Stimulated activated CD4-positive, alpha-beta T cell treated with anti-CD3 and anti-CD28 coated beads, Interleukin-2, amount 100 ng/mL, for 24 hours (primary cell): ENCODE data around the gene SOX9.

Experiments used
- DNase-seq, 2 donors: peaks; one replicate each; pipeline ENCODE4 v3.0.0-alpha.2; 2020

SOX9 gene

DNA sequence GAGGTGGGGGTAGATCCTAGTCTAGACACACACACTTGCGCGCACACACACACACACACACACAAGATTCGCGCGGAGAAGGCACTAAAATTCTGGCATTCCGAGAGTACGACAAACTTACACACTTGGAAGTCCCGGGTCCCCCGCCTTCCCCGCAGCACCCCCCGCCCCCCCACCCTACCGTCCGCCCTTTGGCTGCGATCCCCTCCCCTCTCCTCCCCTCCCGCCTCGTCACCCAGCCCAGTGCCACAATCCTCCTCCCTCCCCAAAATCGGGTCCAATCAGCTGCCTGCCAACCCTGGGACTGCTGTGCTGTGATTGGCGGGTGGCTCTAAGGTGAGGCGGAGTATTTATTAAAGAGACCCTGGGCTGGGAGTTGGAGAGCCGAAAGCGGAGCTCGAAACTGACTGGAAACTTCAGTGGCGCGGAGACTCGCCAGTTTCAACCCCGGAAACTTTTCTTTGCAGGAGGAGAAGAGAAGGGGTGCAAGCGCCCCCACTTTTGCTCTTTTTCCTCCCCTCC lies at the start of gene SOX9:
TSS of gene SOX9 (plus strand) at position 379 of the 522 bp plus-strand sequence. CDS start 372 bp downstream, outside the sequence.
- DNase-seq: no peak

DNA sequence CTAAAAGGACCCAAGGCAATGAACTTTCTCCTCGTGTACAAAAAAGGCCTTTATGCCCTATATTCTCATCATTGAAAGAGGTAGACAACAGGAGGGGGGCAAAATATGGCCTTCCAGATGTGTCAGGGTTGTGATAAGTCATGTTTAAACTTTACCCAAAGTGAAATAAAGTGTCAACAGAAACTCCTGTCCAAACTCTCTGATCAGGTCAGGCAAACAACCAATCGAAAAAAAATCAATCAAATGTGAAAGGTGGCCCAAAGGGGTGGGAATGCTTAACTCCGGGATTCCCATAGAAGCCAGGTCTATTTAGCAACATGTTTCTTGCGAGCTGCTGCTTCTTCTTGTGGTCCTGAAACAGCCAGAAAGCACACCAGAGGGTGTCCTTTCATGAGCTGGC lies 49.5 kb upstream of the SOX9 start:
- no peak for DNase-seq

GRCh38 chr17:72075995-72076677 lies 44.7 kb upstream of the SOX9 start:
- no peak for DNase-seq

DNA sequence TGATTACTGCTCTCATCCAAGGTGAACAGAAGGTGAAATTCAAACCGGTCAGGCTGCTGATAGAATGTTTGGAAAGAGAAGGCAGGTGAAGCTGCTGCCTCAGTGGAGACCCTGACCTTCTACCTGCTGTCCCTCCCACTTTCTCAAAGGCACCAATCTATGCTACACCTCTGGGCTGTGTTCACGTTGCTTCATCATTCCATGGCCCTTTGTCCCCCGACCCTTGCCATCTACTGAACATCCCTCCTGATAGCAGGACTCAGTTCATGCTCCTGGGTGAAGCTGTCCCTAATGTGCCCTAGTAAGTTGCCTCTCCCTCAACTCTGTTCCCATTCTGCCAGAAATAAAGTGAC lies 44.2 kb upstream of the SOX9 start:
- DNase-seq: no peak

DNA sequence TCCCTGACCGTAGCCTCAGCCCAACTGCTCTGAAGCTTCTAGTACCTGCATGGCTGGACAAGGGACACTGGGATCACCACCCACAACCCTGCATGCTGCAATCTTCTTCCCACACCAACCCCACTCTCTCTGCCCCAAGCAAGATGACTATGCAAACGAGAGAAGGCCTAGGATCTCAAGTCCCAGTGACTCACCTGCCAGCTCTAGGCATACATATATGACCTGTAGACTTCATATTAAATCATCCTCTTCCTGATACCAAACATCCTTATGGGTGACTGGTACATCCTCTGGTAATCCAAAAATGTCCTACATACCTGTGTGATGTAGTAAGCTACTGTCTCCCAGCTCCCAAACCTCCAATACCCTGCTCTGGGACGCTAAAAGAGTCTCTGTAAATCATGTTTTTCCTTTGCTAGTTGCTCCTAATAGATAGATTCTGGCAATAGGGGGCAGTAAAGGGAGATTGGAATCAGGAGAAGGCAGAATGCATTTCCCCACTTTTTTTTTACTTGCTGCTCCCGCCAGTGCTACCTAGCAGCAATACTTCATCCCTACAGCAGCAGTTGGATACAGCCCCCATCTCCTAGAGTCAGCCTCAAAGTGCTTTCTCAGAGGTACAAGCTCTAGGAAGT lies 43.4 kb upstream of the SOX9 start:
- DNase-seq: no peak

DNA sequence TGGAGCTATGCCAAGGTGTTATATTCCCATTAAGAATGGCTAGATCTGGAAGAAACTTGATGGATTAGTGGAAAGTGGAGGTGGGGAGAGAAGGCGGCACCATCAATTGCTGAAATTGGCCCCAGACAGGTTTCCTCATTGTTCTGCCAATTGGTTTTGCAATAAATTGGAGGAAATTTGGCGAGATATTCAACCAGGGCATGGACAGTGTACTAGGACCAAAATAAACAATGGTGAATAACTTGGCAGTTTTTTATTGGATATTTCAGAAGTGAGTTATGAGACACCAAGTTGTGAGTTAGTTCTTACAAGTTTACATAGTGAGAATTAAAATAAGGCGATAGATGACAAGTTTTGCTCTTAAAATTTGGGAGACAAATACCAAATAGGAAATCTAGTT lies 41.1 kb upstream of the SOX9 start:
- no peak for DNase-seq

- no peak for DNase-seq
Observed at GRCh38 chr17:72087876-72088275, 32.9 kb upstream of the SOX9 start.

- DNase-seq: no peak
Observed at GRCh38 chr17:72089453-72089987, 31.3 kb upstream of the SOX9 start.

- DNase-seq: no peak
Observed at GRCh38 chr17:72090108-72090507, 30.7 kb upstream of the SOX9 start.

- no peak for DNase-seq
Observed at GRCh38 chr17:72092710-72093322, 28.0 kb upstream of the SOX9 start.

GRCh38 chr17:72093707-72094106 lies 27.1 kb upstream of the SOX9 start:
- no peak for DNase-seq

DNA sequence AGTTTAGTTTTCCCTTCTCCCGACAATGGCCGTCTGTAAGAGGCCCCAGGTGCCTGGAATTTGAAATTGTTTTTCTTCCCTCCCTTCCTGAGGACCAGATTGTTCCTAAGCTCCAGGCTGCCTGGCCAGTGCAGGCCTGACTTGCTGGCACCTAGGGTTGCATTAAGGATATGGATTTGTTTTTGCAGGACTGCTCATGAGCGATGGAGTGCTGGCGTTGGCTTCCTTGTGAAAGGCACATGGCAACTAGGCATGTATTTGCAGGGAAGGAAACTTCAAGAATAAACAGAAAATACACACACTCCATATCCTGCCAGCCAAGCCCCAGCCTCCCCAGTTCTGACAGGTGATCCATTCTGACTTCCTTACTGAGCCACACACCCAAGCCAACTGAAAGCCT lies 25.5 kb upstream of the SOX9 start:
- no peak for DNase-seq

DNA sequence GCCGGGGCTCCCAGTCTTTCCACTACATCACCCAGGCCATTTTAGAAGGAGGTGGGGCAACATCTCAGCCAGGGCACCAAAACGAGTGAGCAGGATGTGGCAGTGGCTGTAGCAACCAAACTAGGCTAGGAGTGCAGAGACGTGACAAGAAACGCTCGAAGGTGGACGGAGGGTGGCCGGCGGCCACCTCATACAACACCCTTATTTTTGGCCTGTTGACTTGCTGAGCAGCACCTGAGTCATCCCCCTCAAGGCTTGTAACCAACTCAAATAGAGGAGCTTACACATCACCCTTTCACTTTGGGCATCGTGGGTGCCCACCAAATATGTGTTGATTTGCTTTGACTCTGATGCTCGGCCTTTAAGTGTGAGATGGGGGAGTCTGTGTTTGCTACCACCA lies 23.7 kb upstream of the SOX9 start:
- no peak for DNase-seq

- no peak for DNase-seq
Observed at GRCh38 chr17:72099919-72100318, 20.9 kb upstream of the SOX9 start.

DNA sequence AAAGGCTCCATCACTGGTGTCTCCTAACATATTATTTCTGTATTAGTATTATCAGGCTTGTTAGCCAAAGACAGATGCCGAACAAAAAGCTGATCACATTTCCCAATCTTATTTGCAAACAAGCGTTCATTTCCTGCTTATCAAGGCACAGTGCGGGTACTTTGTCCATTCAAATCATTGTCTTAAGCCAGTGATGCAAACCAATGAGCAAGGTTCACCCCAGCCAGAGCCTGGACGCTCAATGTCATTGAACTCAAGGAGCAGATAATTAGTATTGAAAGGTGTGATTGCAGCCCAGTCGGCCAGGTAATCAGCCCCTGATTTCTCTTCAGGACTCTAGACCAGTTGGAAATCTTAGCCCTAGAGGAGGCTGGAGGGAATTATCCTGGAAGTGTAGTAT lies 20.4 kb upstream of the SOX9 start:
- DNase-seq: no peak

DNA sequence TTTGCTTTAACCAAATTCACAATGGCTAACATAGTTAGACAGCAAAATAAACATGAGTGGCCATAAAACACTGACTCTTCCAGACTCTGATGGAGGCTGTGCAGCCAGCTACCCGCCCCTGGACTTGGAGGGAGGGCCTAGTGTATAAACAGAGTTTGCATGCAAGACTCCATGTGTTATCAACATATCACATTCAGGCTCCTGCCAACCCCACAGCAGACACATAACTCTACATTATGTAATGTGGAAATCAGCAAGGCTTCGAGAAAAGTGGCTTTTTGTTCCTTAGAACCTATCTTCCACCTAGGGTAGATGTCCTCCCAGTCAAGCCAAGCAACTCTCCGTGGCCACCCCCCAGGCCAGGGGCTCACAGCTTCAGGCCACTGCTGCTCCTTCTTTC lies 19.3 kb upstream of the SOX9 start:
- DNase-seq: no peak

DNA sequence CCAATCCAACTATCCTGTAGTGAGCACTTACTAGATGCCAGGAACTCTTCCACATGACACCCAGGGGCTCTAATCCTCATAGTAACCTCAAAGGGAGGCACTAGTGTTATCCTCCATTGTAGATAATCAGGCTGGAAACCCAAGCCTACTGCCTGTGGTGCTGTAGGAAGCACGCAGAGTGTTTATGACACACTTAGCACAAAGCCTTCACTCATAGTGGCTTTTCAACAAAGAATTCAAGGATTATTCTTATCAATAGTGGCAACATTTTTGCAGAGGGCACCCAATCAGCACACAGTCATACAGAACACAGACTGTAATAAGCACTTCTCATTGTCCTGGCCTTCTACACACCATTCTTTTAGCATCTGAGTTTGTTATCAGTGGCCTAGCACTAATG lies 18.5 kb upstream of the SOX9 start:
- DNase-seq: no peak

- DNase-seq: no peak
Observed at GRCh38 chr17:72104164-72104862, 16.5 kb upstream of the SOX9 start.

- no peak for DNase-seq
Observed at GRCh38 chr17:72104863-72105234, 16.0 kb upstream of the SOX9 start.

GRCh38 chr17:72107100-72107499 lies 13.7 kb upstream of the SOX9 start:
- DNase-seq: no peak

- no peak for DNase-seq
Observed at GRCh38 chr17:72110231-72110941, 10.4 kb upstream of the SOX9 start.

GRCh38 chr17:72110942-72111318 lies 9.9 kb upstream of the SOX9 start:
- no peak for DNase-seq
